Renal cortex interstitium (tissue), 11 donors: ENCODE measurements around the gene CPTP. TPM values are rescaled to one million over a fixed set of nuclear protein-coding genes. Genes with fewer than 3 reads are reported as not detected.
"Not testable (repeated sequence)": the region's sequence is repeated elsewhere in the genome, so short reads cannot be mapped to it uniquely, and the experiment has no call there.

Experiments used
- DNase-seq, 11 donors: peaks; one replicate each; pipeline ENCODE4 v3.0.0-alpha.2; 2013; ENCODE audit warnings: low read depth in 9 of 11, low spot score in 4 of 11; ENCODE audit errors: extremely low read depth in 1 of 11
- polyA plus RNA-seq, 3 donors: library from polyadenylated mRNA; unstranded; fragments of 120-200 nt; gene quantifications; one replicate each; pipeline ENCODE4 v1.2.1, GENCODE V29; 2013; ENCODE audit not compliant: insufficient read length in 3 of 3

Gene CPTP
- polyA plus RNA-seq, 3 donors = 10.0 to 18.0 (median 16.0) TPM

DNA sequence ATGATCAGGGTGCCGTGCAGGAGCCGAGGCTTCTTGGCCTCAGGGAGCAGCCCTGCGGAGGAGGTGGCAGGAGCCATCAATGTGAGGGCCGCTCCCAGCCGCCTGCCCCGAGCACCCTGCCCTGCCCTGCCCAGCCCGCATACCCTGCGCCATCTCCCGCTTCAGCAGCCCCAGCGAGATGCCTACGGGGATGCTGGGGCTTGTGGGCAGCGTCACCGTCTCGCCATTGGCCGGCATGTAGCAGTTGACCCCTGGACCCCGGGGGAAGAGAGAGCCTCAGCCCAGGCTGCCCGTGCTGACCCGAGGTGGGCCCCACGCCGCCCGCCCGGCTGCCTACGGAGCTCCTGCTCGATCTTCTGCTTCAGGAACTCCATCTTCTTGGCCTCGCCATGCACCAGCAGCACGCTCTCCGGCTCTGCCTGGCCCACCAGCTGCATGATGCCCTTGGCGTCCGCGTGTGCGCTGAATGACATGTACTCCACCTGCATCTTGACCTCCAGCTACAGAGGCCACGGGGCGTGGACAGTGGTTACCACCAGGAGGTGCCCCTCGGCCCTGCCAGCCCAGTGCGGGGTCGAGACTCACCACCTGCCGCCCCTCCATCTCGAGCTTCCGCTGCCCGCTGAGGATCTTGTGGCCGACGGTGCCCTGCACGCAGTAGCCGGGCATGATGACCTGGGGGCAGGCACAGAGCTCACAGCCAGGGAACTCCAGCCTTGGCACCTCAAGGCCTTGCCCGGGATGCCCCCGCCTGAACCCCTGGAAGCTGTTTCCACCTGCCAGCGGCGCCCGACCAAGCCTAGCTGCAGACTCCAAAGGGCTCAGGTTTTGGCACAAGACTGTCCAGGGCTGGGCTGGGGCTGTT is 11.9 kb upstream of the CPTP start:
- no peak for DNase-seq

DNA sequence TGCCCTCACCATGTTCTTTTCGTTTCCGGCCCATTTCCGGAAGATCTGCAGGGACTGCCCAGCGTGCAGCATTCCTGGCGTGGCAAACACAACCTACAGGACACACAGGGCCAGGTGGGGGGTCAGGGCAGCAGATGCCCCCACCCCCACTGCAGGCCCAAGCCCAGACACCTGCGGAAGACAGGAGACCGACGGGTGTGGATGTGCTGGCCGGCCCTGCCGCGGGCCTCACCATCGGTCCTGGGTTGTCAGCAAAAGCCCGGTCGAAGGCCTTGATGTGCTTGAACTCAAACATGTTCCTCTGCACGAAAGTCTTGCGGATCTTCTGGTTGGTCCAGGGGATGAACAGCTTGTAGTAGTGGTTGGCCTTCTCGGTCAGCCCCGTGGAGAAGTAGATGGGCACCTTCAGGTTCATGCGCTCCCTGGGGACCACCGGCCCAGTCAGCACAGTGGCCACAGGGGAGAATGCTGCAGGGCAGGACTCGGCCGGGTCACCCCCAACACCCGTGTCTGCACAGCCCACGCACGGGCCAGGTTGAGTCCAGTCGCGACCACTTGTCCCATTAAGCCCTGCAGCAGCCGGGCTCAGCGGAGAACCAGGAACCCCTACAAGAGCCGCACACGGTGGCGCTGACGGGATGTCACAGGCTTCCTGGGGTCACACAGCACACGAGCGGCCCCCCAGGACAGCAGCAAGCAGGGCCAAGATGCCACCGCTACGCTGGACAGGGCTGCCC is 10.9 kb upstream of the CPTP start:
- no peak for DNase-seq

DNA sequence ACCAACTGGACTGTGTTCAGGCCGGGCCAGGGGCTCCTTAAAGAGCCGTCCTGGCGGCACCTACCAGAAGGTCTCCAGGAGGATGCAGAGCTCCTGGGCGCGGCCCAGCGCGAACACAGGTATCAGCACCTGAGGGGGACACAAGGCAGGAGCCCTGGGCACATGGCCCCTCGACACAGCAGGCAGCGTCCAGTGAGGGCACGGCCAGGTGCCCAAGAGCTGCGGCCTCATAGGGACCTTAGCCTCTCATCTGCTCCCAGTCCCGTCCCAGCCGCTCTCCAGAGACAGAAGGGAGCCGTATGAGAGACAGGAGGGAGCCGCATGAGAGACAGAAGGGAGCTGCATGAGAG is 10.4 kb upstream of the CPTP start:
- no peak for DNase-seq

DNA sequence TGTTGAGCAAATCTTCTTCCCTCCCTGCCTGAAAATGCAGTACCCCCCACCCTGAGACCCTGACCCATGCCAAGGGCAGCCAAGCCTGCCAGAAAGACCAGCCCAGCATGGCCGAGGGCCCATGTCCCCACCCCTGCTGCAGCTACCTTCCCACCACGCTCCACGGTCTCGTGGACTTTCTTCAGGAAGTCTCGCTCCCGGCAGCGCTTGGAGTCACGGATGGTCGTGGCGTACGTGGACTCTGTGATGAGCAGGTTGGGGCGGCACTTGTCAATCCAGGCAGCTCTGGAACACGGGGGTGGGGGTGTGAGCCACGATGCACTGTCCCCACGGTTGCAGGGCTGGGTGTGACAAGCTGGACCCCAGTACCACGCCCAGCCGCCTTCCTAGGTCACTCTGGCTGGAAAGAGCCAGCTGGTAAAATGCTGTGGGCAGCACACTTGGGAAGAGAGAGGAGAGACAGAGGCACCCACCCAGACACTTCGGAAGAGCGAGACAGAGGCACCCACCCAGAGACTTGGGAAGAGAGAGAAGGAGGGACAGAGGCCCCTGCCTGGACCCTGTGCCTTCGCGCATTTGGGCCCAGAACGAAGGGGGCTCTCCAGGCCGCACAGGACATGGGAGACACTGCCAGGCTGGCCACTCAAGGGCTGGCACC is 9.8 kb upstream of the CPTP start:
- no peak for DNase-seq

DNA sequence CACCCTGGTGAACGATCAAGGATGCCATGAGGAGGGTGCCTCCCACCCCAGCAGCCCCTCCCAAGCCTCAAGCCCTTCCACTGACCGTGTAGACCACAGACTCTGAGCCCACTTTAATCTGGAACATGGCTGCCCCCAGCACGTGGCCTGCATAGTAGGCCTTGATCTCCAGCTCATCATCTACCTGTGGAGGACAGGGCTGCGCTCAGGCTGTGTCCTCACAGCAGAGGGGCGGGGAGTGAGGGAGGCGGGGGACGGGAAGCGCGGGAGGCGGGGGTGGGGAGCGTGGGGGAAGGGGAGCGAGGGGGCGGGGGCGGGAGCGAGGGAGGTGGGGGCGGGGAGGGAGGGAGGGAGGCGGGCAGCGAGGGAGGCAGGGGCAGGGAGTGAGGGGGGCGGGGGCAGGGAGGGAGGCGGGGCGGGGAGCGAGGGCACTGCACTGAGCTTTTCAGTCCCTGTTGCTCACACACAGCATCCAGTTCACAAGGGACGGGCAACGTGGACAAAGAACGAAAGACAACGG is 9.1 kb upstream of the CPTP start:
- no peak for DNase-seq

DNA sequence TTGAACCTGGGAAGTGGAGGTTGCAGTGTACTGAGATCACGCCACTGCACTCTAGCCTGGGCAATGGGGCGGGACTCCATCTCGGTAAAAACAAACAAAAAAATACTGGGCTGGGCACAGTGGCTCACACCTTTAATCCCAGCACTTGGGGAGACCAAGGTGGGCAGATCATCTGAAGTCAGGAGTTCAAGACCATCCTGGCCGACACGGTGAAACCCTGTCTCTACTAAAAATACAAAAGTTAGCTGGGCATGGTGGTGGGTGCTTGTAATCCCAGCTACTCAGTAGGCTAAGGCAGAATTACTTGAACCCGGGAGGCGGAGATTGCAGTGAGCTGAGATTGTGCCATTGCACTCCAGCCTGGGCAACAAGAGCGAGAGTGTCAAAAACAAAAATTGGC is 8.4 kb upstream of the CPTP start:
- DNase-seq = not testable (repeated sequence)

DNA sequence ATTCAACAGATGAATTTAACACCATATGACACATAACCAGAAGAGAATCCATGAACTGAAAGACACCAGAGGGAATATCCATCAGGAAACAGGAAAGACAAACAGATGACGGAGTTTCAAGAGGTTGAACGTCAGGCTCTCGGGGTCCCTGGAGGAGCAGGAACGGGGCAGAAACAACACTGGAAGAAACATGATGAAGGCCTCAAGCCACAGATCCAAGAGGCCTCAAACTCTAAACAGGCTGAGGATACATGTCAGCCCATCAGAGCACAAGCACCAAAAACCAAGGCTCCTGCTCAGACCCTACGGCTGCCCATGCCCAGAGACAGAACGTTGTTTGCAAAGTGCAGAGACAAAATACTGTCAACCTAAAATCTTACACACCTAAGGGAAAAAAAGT is 7.2 kb upstream of the CPTP start:
- DNase-seq = no peak

DNA sequence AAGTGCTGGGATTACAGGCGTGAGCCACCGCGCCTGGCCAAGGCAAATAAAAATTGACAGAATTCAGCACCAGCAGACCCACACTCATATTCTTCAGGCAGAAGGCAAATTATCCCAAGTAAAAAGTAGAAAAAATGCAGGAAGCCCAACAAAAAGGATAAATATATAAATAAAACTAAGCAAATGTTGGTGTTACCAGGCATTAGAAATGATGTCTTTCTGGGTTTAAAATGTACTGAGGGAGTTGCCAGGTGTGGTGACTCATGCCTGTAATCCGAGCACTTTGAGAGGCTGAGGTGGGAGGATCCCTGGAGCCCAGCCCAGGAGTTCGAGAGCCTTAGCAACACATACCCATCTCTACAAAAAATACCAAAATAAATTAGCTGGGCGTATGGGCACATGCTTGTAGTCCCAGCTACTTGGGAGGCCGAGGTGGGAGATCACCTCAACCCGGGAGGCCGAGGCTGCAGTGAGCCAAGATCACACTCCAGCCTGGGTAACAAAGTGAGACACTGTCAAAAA is 6.4 kb upstream of the CPTP start:
- no peak for DNase-seq

DNA sequence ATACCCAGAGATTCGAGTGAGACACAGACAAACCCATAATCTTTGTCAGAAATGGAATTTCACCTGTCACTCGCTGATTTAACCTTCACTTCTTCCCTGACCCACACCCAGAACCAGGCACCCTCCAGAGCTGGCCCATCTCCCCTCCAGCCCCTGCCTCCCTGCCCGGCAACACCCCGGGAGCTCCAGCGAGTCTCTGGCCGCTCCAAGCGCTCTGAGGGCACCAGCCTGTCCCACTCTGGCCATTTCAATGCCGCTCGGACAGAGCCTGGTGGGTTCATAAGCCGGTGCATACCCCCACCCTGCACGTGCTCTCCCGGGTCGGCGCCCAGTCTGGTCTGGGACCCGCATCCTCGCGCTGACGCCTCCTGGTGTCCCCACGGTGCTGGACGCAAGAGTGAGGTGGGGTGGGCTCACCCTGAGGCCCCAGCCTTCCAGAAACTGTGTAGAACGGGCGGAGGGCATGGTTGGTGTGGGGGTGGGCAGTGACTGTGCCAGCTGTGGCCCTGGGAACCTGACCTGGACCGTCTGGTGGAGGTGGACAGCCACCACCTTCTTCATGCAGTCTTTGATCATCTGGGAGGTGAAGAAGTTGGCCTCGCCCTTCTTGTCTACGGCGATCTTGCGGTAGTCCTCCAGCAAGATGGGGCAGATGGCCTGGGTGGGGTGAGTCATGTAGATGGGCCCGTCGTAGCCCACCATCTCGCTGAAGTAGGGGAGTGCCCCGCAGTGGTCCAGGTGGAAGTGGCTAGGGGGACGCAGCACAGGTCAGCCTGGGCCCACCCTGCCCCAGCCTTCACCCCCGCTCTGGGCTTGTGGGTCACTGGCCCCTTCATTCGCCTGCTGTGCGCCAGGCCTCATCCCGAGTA is 5.6 kb upstream of the CPTP start:
- no peak for DNase-seq

DNA sequence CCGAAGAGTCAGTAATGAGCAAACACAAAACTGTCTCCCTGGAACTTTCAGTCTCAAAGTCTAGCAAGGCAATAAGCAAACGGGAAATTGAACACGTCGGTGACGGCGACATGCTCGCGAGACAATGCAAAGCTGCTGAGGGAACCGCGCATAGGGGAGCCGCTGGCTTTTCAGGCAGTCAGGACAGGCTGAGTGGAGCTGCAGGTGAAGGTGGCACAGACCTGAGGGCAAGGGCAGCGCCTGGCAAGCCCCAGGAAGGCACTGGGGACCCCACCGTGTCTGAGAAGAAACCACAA is 5.0 kb upstream of the CPTP start:
- DNase-seq = no peak

DNA sequence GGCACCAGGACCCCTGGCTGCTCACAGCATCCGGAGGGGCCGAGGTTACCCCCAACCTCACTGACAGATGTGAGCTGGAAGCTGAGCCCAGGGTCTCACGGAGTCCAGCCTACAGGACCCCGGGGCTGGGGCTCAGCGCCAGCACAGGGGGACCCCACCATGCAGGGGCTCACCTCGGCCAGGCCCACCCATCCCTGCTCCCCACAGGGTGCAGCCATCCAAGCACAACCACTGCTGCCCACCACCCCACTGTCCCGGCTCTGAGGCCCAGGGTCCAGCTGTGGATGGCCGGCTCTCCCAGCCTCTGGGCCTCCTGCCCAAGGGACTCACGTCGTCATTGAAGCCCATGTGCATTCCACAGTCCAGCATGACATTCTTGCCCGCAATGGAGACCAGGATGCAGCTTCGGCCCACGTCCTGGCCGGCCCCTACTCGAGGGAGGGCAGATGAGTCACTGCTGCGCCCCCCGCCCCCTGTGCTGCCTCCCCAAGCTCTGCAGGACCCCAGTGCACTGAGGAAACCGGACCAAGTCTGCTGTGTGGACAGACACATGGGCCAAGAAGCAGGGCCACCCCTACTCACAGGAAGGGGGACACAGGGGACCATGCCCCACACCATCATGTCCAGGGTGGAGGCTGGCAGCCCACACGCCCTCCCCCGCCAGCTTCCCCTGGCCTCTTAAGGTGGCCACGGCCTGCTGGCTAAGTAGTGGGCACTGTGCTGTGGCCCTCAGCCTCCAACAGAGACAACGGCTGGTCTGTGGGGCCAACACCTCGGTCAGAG is 3.7 kb upstream of the CPTP start:
- DNase-seq = no peak

DNA sequence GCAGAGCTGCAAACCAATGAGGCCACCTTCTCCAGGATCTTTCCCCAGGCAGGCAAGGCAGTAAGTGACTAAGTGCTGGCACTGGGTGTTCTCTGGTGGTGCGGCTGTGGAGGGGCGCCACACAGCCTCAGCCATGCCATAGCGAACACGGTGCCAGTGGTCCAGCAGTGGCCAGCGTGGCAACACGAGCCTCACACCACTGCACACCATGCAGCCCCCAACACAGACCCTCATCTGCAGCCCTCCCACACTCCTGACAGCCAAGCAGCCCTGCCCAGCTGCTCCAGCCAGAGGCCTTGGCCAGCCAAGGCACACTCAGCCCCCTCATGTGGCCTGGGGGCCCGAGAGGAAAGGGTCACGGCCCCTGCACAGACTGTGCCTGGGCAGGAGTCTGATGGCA is 3.1 kb upstream of the CPTP start:
- DNase-seq = no peak

DNA sequence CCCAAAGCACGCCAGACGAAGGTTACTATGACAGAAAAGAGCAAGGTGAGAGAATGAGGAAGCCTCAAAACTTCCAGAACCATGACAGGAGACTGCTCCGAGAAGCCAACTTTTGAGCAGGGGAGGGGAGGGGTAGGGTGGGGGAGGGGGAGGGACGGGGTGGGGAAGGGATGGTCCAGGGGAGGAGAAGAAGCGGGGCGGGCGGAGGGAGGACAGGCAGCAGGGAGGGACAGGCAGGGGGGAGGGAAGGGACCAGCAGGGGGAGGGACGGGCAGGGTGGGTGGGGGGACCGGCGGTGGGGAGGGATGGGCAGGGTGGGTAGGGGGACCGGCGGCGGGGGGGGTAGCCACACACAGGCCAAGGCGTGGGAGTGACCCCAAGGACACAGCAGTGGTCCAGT is 2.2 kb upstream of the CPTP start:
- DNase-seq = no peak

DNA sequence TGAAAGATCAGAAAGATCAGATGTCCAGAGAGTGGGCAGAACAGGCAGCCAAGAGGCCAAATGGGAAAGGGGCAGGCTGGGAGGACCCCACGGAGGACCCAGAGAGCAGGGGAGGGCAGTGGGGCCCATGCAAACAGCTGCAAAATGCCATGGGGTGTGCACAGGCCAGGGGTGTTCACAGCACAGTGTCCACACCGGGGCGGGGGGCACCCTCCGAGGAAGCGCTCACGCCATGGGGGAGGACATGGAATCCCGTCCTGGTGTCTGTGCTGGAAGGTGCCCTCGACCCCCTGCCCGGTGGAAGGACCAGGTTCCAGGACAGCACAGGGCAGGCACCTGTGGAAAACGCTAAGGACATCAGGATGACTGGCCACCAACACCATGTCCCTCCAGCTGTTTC is 1.6 kb upstream of the CPTP start:
- no peak for DNase-seq

DNA sequence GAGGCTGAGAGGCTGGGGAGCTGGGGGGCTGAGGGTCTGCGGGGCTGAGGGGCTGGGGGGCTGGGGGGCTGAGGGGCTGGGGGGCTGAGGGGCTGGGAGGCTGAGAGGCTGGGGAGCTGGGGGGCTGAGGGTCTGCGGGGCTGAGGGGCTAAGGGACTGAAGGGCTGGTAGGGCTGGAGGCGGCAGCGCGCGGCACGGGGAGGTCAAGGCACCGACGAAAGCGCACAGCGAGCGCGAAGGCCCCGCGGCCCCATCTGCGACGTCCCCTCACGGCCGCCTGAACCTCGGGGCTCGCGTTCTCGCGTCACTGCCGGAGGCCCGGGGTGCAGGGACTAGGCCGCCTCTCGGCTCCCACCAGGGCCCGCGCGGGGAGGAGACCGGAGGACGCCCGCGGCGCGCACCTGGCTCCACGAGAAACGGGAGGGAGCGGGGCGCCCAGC is 498 bp upstream of the CPTP start:
- no peak for DNase-seq

DNA sequence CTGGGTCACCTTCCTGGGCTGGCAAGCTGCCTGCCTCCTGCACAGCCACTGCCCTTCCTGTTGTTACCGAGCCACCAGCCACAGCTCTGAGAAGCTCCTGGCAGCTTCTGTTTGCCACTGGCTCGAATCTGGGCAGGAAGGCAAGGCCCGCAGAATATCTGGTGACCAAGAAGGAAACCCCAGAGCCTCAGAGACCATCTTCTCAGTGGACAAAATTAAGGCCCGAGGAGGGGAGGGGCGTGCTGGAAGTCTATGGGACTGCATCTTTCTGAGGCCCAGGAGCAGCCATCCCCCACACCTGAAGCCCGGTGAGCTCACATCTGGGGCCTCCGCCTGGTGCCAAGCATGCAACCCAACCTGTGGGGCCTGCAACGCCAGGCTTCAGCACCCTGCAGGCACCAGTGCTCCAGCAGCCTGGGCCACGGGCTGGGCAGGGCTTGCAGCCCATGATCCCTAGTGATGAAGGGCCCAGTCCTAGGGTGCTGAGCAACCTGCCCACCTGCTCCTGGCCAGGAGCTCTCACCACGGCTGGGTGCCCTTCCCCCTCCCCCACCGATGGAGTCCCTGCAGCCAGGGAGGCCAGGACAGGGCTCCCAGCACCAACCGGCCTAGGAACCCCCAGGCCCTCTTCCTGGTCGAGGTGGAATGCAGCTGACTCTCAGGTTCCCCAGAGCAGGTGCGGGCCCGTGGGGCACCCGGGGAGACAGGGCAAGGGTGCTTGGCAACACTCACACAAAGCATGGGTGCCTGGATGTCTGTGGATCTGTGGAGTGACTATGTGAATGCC is 879 bp downstream of the CPTP start:
- DNase-seq = no peak

DNA sequence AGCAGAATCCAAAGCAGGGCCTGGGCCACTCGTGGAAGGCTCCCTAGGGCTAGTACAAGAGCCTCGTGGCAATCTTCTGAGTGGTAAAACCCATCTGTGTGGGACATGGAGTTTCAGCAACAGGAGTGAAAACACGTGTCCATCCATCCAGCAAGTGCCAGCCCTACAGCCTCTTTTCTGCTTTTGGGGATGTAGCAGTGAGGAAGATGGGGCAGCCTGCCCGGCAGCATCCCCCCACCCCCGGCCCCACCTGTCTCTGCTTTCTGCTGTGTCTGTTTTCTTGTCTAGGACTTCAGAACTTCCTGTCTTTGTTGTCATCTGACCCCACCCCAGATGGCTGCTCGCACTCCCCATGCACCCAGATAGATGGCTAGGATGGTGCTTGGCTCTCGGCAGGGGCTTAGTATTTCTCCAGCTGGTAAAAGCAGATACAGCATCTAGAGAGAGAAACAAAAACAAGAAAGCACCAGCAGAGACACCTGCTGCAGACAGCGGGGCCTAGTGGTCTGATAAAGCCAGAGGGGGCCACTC is 1.5 kb downstream of the CPTP start:
- DNase-seq = no peak
